DMS153 (cell line): ENCODE results near the gene FMN2.
A peak's percentile ranks its signal among the peaks of the same experiment; 100 is the strongest.
"Not testable (repeated sequence)": the region's sequence is repeated elsewhere in the genome, so short reads cannot be mapped to it uniquely, and the experiment has no call there.

ENCODE experiments used
- DNase-seq: peaks from one replicate; lab custom pipeline; 2025; lab: John Stamatoyannopoulos, UW

Gene FMN2

DNA sequence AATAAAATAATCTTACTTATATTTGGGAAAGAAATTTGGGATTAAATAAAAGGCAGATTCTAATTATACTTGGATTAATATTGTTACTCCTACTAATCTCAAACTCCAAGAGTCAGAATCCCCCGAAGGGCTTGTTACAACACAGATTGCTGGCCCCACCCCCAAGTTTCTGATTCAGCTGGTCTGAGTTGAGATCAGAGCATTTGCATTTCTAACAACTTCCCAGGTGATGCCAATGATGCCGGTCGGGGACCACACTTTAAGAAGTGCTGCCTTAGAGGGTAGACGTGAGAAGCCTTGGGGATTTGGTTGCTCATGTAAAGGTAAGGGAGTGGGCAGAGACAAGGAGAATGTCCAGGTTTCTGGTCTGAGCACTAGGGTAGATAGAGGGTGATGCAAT lies 47.2 kb downstream of the FMN2 start:
- no peak for DNase-seq

DNA sequence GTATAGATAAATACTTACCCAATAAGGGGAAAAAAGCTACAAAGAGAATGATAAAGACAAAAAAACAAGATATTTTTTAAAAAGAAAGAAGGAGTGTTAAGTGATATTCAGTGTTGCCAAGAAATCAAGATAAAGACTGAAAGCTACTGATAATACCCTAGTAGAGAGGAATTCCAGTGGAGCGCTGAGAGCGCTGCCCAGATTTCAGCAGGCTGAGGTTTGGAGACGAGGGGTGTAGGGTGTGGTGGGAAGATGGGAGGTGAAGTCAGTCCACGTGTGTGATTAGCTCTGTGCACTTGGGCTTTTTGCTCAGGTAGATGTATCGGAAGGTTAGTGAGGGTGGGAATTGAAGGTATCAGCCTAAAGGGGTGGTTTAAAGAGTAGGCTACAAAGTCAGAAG lies 47.8 kb downstream of the FMN2 start:
- DNase-seq = no peak

DNA sequence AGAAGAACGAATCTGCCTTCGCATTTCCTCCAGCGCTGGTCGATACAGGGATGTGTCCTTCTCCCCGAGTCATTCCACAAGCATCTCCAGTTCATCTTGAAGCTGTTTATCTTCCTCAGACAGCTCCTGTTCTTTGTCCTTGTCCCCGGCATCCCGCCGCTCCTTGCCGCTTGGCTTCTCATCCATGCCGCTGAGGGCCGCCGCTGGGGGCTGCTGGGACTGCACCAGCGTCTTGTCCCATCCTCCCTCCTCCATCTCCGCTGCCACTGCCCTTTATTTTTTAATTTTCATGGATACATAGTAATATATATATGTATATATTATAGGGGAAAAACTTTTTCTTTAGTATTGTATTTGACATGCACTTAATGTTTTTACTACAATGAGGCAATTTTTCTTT lies 53.4 kb downstream of the FMN2 start:
- DNase-seq = no peak

DNA sequence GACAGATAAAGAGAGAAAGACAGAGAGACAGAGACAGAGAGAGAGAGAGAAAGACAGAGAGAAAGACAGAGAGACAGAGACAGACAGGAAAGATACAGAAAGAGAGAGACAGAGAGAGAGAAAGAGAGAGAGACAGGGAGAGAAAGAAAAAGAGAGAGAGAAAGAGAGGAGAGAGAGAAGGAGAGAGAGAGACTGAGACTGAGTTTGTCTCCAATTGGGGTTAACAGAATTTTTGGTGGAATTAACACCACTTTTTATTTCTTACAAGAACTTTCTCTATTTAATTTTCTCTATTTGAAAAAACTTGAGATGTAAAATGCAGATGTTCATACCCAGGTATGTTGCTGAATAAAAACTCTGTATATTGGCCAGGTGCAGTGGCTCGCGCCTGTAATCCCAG lies 56.6 kb downstream of the FMN2 start:
- no peak for DNase-seq

DNA sequence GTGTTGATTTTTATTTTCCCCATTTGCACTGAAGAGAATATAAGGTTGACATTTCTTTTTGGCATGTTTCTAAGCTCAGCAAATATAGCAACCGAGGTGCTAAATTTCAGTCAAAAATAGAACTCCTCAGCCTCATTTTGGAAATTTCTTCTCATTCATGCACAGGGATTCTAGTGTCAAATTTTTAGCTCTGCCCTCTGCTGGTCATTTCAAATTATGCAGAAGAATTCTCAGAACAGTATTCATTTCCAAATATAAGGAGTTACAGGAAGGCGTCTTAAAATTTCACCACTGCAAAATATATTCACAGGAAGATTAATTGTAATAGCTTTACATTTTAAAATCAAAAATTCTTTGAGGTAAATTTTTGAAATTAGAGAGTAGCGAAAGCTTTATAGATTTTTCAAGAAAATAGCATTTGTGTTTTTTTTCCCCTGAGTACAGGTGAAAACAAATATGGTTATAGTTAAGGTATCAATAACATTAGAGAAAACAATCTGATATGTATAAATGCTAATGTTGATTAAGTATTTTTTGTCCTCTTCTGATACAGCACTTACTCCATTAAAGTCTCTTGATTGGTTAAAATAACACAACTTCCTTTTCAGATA lies 57.9 kb downstream of the FMN2 start:
- DNase-seq = no peak

DNA sequence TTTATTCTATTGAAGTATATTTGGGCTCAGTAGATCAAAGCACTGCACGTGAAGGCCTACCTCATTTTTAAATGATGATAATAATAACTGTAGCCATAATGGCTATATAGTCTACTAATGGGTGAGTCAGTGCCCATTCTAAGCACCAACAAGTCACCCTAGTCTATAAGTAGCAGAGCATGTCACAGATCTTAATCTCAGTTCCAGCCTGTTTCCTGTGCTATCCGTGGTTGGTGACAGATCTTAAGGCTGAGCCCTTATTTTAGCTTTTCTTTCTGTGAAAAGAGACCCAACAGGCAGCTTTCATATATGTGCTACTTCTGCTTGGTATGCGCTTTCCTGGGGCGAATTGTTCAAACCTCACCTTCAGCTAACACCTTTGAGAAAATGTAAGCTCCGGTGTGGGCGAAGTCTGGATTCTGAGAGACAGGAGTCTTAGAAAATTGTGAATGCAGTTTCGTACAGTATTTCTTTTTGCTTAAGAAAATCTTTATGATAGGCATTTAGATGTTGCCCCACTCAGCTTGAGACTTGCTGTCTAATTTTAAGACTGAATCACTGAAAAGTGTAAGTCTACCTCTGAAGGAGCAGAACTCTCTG lies 59.6 kb downstream of the FMN2 start:
- no peak for DNase-seq

DNA sequence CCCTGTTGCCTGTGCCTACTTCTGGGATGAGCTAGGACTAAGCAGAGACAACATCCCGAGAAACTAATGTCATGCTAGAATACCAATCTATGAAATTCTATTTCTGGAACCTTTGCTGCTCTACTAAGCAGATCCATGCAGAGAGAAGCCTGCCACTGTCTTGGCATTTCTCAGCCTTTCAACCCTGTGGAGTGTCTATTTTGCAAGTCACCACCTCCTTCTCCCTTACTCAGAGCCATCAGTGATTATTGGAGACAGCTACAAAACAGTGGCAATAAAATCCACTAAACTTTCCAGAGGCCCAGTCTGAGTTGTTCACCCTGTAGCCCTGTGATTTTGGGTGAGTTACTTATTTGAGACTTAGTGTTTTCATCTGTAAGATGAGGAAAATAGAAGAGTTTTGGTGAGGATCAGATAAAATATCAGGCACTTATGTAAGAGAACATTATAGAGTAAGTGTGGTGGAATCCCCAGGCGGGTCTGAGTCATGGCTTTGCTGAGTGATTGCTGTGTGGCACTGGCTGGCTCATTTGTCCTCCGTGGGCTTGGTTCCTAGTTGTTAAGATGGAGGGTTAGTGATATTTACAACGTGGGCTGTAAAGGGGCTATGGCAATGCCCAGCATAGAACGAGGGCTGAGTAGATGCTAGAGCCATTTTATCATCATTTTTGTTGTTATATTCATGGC lies 61.1 kb downstream of the FMN2 start:
- DNase-seq = no peak

DNA sequence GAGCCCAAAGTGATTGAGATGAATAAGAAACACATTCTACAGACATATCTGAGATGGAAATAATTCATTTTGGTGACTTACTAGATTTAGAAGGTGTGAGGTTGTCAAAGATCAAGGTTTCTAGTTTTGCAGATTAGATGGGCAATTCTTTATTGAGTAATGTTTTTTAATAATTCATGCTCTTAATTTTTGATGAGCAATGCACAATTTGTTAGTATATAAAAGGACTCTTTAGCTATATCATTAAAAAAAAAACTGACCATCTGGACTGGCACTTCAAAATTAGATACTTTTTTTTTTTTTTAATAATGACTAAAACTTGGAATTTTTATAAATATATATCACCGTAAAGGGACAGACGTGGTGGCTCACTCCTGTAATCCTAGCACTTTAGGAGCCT lies 63.9 kb downstream of the FMN2 start:
- no peak for DNase-seq

DNA sequence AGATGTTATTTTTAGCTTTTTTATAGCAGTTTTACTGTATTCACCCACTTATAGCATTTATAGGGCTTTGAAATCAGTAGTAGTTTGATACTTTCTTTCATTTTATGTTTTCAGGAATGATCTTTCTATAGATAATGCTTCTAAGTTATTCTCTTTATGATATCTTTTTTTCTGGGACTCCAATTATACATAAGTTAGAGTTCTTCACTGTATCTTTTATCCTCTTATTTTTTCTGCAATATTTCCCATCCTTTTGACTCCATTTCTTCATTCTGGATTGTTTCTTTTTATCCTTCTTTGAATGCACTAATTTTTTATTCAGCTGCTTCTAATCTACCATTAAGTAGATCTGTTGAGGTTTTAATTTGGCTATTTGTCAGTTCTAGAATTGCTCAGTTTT lies 73.1 kb downstream of the FMN2 start:
- DNase-seq = no peak

DNA sequence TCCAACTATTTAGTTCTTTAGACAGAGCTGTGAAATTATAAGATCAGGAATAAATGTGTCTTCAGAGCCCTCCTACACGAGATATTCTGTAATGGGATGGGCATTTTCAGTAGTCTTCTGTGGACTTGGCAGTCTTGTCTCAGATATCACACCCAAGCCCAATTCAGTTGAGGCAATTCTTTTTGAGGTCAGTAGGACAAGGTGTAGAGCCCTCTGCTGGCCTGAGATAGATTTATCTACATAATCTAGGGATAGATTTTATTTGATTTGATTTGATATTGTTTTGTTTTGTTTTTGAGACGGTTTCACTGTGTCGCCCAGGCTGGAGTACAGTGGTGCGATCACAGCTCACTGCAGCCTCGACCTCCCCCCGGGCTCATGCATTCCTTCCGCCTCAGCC lies 77.5 kb downstream of the FMN2 start:
- DNase-seq = no peak

DNA sequence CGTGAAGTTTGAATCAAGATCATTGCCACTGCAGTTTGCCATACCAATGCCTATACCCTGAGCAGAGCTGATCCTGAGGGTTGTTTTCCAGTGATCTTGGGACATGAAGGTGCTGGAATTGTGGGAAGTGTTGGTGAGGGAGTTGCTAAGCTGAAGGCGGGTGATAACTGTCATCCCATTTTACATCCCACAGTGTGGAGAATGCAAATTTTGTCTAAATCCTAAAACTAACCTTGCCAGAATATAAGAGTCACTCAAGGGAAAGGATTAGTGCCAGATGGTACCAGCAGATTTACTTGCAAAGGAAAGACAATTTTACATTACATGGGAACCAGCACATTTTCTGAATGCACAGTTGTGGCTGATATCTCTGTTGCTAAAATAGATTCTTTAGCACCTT lies 78.6 kb downstream of the FMN2 start:
- DNase-seq = no peak

DNA sequence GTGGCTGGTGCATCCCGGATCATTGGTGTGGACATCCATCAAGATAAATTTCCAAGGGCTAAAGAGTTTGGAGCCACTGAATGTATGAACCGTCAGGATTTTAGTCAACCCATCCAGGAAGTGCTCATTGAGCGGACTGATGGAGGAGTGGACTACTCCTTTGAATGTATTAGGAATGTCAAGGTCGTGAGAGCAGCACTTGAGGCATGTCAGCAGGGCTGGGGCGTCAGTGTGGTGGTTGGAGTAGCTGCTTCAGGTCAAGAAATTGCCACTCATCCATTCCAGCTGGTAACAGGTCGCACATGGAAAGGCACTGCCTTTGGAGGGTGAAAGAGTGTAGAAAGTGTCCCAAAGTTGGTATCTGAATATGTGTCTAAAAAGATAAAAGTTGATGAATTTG lies 79.1 kb downstream of the FMN2 start:
- DNase-seq = no peak

DNA sequence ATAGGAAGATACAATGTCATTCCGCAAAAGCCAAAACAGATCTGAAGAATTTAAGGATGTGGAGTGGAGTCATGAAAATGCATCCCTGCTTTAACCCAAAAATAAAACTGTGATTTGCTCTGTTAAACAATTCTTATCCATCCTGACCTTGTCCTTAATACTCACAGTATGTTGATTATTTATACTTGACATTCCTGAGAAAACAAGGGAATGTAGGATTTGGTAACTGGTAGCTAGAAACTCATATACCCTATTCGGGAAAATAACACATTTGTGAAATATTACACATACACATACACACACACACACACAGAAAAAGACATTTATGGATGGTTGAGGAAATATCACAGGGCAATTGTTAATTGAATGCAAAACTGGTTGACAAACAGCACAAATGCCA lies 80.2 kb downstream of the FMN2 start:
- DNase-seq = no peak

DNA sequence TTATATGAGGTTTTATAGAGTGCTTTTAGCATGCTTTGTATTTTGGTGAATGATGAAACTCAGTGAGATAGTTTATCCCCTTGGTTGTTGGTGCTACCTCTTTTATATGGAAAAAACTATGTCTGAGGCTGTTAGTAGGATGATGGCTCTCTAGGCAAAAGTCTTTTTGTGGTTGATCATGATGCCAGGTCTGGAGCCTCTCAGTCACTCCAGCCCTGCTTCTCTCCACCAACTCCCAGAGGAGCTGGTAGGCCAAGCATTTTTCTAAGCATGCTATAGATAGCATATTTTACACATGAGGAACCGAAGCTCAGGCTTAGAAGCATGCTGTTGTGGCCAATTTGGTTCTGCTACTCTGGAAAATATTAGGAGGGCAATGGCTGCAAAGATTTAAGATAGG lies 82.2 kb downstream of the FMN2 start:
- DNase-seq = no peak

DNA sequence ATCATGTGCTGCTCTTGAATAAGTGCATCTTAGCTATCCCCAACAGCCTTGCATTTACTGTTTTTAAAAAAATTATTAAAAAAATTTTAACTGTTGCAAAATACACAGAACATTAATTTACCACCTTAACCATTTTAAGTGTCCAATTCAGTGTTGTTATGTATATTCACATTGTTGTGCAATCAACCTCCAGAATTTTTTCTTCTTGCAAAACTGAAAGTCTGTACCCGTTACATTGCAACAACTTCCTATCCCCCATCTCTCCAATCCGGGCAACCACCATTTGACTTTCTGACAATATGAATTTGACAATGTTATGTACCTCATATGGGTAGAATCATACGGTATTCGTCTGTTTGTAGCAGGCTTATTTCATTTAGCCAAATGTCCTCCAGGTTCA lies 83.1 kb downstream of the FMN2 start:
- no peak for DNase-seq

DNA sequence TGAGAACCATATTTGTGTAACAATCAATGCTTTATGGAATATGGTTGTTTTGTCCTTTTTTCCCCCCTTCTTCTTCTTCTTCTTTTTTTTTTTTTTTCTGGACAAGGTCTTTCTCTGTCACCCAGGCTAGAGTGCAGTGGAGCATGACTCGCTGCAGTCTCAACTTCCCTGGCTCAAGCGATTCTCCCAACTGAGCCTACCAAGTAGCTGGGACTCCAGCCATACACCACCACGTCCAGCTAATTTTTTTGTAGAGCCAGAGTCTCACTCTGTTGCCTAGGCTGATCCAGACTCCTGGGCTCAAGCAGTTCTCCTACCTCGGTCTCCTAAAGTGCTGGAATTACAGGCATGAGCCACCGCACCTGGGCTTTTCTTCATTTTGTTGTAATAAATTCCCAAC lies 86.7 kb downstream of the FMN2 start:
- DNase-seq = no peak

DNA sequence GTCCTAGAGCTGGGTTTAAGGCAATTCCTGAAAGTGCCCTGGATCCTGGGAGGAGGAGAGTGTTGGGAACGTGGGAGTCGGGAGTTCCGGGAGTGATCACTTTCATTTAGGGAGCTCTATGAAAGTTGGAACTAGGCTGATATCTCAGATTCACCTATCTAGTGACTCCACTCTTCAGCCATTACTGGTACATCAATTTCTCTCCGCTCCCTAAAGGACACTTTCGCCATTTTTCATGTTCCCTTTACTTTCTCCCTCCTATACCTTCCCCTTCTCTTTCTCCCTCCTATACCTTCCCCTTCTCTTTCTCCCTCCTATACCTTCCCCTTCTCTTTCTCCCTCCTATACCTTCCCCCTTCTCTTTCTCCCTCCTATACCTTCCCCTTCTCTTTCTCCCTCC lies 93.0 kb downstream of the FMN2 start:
- DNase-seq = not testable (repeated sequence)

DNA sequence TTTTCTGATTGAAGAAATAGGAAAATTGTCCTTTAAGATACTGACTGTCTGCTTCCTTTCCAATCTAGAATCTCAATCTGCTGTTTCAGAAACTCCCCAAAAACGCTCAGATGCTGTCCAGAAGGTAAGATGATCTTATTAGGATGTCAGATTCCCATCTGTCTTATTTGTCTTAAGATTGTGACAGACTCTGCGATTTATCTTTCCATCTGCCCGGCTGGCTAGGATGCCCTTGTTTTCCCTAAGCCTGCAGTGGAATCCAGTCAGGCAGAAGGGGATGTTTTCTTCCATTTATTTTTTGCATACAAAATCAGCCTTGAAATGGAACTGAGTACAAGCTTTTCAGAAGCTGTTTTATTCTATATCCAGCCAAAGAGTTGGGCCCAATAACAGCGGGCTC lies 96.5 kb downstream of the FMN2 start:
- DNase-seq = no peak

DNA sequence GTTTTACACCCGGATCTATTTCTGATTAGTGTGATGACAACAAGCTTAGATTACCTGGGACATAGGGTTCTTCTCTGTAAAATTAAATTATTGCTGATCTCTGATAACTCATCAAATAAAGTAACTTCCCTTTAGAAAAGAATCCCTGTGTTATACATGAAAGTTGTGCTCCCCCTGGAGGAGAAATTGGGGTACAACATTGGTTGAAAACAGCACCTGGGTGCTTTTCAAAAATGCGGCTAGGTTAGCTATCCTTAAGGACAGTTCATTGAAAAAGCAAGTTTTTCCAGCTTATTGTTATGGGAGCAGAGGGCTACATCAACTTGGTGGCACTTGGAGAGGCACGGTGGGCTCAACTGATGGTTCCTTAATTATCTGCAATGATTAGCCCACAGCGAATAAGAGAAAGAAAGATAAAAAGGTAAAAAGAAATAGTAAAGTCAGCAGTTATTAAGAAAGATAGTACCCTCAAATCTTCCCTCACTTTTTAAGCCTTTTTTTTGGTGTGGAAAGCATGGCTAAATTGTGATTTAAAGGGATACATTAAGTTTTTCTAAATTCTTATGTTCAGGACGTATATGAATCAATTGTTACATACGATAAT lies 97.8 kb downstream of the FMN2 start:
- peak; percentile 1 for DNase-seq

DNA sequence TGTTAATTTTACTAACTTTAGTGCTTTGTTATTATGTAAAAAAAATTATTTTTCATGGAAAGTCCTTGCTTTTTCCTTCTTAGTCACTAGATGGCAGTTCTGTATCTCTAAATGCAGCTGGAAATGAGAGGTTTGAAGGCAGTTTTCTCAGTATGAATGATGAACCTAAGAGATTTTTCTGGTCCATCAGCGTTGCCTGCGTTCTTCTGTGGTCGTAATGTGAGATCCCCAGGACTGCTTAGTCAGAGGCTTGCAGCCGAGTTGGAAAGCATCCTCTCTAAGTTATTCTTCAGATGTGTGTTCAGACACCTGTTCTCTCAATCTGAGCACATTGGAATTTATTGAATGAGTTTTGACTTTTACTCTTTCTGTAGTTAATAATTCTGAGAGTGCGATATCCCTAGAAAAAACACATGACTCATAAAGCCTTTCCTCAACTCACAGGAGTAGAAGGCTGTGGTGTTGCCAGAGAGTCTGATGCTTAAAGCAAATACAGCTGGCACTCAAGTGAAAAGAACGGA lies 99.3 kb downstream of the FMN2 start:
- peak; percentile 21 for DNase-seq

DNA sequence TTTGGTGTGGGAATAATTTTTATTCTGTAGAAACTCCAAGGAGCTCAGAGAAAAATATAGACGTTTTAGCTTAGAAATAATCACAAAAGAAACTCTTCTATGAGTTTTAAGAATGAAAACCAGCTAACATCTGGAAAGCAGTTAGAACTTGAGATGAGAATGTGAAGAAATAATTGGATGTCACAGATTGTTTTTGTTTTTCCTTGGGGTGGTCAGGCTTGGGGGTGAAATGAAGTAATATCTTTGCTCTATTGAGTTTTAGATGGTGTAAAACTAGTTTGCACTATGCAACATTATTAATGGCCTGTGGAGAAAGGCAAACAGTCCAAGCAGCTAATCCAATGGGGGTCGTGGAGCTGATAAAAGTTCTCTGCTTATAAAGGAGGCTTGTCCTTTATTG lies 101.2 kb downstream of the FMN2 start:
- no peak for DNase-seq

DNA sequence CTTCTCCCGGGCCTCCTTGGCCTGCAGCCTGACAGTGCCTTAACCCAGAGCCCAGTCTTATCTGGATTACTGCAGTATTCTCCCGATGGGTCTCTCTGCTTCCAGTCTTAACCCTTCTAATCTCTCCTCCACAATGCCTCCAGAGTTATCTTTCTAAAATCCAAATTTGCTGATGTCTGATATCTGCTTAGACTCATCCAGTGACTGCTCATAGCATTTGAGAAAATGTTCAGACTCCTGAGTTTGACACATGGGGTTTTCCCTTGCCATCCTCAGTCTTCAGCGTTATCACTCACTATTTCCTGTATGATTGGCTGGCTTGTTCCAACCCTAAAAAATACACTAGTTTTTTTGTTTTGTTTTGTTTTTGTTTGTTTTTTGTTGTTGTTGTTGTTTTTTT lies 102.0 kb downstream of the FMN2 start:
- DNase-seq = no peak

DNA sequence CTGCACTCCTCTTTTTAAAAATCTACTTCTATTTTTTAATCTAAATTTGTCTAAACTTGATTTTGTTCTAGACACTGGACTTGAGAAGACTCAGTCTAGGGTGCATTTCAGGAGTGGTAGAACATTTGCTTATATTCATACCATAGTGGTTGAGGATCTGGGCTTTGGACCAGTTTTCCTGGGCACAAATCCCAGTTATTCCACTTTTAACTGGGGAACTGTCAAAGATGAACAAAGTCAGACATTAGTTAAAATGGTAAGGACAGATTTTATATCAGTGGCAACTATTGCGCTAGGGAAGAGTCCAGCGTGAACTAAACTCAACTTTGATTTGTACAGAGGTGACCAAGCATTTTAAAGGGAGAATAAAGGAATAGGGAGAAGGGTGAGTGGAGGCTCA lies 102.4 kb downstream of the FMN2 start:
- DNase-seq = no peak
